Panc1 (cell line): ENCODE data around the gene NPIPB6.
"Not testable (repeated sequence)": the region's sequence is repeated elsewhere in the genome, so short reads cannot be mapped to it uniquely, and the experiment has no call there.

Experiments
- CTCF ChIP-seq: fragments of 450-650 bp; IDR thresholded peaks from 2 replicates; pipeline ENCODE4 v1.5.1; 2017; ENCODE audit warnings: mild to moderate bottlenecking
- SIN3A ChIP-seq: IDR thresholded peaks from 2 replicates; pipeline ENCODE4 v1.6.1; 2012; ENCODE audit warnings: low read depth, mild to moderate bottlenecking, low read length, moderate library complexity, borderline replicate concordance; ENCODE audit not compliant: insufficient read depth

GRCh38 chr16:28392054-28392453 is 28.7 kb upstream of the NPIPB6 start:
- TF ChIP-seq SIN3A, CTCF: not testable (repeated sequence)
